HL-60 (cell line): Measurements from ENCODE around the gene ANKRD13D.

ENCODE experiments used
- GABPA ChIP-seq: IDR thresholded peaks from 2 replicates; pipeline ENCODE4 v1.6.1; 2012; ENCODE audit warnings: low read depth
- POLR2AphosphoS5 ChIP-seq: IDR thresholded peaks from 2 replicates; pipeline ENCODE4 v1.6.1; 2012; ENCODE audit warnings: low read depth
- SPI1 ChIP-seq: IDR thresholded peaks from 2 replicates; pipeline ENCODE4 v1.6.1; 2012; ENCODE audit warnings: low read depth, mild to moderate bottlenecking, borderline replicate concordance
- TF ChIP-seq, protein P1 (sequence below): IDR thresholded peaks from 2 replicates; pipeline ENCODE4 v1.6.1; 2012; ENCODE audit warnings: low read depth; ENCODE audit not compliant: insufficient replicate concordance
- TF ChIP-seq, protein P2 (sequence below): IDR thresholded peaks from one replicate; pipeline ENCODE4 v1.5.1; 2011; ENCODE audit warnings: low read length, control low read depth, inconsistent platforms; ENCODE audit not compliant: insufficient read depth

DNA sequence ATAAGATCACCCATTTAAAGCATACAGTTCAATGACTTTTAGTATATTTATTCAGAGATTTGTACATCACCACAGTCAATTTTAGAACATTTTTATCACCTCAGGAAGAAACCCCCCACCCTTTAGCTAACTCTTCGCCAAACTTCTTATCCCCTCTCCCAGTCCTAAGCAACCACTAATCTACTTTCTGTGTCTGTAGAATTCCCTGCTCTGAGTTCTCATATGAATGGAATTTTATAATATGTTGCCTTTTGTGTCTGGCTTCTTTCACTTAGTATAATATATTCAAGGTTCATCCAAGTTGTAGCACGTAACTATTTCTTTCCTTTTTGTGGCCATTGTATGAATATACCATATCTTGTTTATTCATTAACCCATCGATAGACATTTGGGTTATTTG is 3.6 kb downstream of the ANKRD13D start:
- TF ChIP-seq, protein P1, sequence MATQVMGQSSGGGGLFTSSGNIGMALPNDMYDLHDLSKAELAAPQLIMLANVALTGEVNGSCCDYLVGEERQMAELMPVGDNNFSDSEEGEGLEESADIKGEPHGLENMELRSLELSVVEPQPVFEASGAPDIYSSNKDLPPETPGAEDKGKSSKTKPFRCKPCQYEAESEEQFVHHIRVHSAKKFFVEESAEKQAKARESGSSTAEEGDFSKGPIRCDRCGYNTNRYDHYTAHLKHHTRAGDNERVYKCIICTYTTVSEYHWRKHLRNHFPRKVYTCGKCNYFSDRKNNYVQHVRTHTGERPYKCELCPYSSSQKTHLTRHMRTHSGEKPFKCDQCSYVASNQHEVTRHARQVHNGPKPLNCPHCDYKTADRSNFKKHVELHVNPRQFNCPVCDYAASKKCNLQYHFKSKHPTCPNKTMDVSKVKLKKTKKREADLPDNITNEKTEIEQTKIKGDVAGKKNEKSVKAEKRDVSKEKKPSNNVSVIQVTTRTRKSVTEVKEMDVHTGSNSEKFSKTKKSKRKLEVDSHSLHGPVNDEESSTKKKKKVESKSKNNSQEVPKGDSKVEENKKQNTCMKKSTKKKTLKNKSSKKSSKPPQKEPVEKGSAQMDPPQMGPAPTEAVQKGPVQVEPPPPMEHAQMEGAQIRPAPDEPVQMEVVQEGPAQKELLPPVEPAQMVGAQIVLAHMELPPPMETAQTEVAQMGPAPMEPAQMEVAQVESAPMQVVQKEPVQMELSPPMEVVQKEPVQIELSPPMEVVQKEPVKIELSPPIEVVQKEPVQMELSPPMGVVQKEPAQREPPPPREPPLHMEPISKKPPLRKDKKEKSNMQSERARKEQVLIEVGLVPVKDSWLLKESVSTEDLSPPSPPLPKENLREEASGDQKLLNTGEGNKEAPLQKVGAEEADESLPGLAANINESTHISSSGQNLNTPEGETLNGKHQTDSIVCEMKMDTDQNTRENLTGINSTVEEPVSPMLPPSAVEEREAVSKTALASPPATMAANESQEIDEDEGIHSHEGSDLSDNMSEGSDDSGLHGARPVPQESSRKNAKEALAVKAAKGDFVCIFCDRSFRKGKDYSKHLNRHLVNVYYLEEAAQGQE: no peak
- TF ChIP-seq, protein P2, sequence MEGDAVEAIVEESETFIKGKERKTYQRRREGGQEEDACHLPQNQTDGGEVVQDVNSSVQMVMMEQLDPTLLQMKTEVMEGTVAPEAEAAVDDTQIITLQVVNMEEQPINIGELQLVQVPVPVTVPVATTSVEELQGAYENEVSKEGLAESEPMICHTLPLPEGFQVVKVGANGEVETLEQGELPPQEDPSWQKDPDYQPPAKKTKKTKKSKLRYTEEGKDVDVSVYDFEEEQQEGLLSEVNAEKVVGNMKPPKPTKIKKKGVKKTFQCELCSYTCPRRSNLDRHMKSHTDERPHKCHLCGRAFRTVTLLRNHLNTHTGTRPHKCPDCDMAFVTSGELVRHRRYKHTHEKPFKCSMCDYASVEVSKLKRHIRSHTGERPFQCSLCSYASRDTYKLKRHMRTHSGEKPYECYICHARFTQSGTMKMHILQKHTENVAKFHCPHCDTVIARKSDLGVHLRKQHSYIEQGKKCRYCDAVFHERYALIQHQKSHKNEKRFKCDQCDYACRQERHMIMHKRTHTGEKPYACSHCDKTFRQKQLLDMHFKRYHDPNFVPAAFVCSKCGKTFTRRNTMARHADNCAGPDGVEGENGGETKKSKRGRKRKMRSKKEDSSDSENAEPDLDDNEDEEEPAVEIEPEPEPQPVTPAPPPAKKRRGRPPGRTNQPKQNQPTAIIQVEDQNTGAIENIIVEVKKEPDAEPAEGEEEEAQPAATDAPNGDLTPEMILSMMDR: no peak
- TF ChIP-seq GABPA (no peak), POLR2AphosphoS5 (no peak), SPI1 (no peak)
